GM19025 (cell line): ENCODE measurements around the gene MARCHF5.
"Not testable (repeated sequence)": the region's sequence is repeated elsewhere in the genome, so short reads cannot be mapped to it uniquely, and the experiment has no call there.

Experiments used
- ATAC-seq: cut with Tn5 transposase; IDR thresholded peaks from one replicate; pipeline ENCODE4 v1.9.1; 2021; ENCODE audit warnings: mild to moderate bottlenecking, low read depth, moderate library complexity; ENCODE audit not compliant: unreplicated experiment

Gene MARCHF5

DNA sequence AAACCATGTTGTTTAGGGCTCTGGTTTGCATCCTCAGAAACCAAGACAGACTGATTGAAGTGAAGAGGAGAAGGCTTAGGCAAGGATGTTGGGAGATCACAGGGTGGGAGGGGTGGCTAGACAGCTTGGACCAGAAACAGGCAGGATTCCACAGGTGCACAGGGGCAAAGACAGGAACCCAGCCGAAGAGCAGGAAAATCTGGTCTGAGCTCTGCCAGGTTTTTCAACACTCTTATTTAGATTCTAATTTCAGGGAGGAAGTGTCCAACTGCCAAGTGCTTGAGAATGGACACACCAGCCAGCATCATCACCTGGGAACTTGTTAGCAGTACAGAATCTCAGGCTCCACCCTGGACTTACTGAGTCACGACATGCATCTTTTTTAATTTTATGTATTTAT is 93.8 kb downstream of the MARCHF5 start:
- ATAC-seq, result no peak

GRCh38 chr10:92385831-92386230 is 94.9 kb downstream of the MARCHF5 start:
- ATAC-seq, result no peak

- no peak for ATAC-seq
These were observed 96.4 kb downstream of the MARCHF5 start for GRCh38 chr10:92387289-92387940.

DNA sequence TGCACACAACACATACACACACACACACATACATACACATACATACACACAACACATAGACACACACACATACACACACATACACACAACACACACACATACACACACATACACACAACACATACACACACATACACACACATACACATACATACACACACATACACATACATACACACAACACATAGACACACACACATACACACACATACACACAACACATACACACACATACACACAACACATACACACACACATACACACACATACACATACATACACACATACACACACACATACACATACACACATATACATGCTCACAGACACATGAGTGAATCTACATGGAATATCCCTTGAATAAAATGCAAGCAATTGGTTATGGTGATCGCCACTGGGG is 102.2 kb downstream of the MARCHF5 start:
- not testable (repeated sequence) for ATAC-seq

- no peak for ATAC-seq
These were observed 104.3 kb downstream of the MARCHF5 start for GRCh38 chr10:92395271-92395670.

GRCh38 chr10:92402234-92402633 is 111.3 kb downstream of the MARCHF5 start:
- ATAC-seq, result not testable (repeated sequence)
